NCI-H510A (cell line): ENCODE data around the gene CLEC7A.
A peak's percentile ranks its signal among the peaks of the same experiment; 100 is the strongest.

Experiments used
- DNase-seq: peaks from one replicate; lab custom pipeline; 2025; lab: John Stamatoyannopoulos, UW

Gene CLEC7A

DNA sequence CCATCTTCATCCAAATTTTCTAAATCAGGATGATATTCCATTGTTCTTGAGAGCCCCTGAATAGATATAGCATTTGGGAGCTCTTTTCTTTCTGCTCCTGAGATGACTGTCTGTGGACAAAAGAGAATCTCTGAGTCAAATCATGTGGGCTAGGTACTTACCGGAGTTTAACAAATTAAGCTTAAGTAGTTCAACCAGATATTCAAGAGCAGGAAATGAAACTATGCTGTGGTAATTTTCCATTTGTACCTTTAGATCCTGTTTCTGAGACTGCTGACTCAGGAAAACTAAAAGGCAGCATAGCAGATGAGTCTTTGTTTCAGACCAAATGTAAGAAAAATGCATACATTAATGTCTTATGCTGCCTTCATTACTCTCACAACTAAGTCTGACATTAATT is at the start of gene CLEC7A:
Gene CLEC7A (minus strand): TSS at position 158 of the 400 bp plus-strand sequence. CDS start 117 bp downstream, at position 41.
- DNase-seq = no peak

DNA sequence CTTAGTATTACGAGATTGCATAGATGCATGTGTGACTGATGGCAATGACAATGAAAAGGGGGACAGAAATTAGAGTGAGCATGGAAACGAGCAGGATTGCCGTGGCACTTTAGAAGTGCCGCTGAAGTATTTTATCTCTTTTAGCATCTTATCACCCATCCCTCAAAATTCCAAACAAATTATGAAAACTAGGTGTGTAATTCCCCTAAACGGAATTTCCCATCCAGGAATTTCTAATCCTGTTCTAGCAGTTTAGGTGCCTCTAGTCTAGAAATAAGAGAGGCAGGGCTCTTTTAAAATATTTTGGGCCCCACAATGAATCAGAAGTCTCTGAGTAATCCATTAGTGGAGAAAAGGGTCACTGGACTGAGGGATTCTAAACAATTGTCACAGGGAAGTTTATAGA is 49.8 kb upstream of the CLEC7A start:
- no peak for DNase-seq

DNA sequence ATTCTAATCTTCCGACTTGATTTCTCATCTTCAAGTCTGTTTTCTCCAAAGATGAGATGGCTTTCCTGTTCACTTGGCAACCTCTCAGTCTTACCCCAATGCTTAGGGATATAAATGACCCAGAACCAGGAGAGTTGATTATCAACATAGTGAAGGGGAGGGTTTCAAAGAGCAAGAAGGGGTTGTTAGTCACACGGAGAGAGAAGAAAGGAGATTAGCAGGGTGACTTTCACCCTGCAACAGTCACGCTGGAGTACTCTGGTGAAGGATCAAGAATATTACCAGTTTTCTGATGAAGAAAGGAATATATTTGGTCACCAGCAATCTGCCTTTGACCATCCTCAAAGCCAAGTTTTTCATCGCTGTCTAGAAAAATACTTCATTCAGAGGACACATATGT is 48.8 kb upstream of the CLEC7A start, which contains the start of gene TMEM52B:
Gene TMEM52B (plus strand): TSS at position 212 of the 400 bp plus-strand sequence. CDS start 543 bp downstream, outside the sequence.
- DNase-seq = no peak

DNA sequence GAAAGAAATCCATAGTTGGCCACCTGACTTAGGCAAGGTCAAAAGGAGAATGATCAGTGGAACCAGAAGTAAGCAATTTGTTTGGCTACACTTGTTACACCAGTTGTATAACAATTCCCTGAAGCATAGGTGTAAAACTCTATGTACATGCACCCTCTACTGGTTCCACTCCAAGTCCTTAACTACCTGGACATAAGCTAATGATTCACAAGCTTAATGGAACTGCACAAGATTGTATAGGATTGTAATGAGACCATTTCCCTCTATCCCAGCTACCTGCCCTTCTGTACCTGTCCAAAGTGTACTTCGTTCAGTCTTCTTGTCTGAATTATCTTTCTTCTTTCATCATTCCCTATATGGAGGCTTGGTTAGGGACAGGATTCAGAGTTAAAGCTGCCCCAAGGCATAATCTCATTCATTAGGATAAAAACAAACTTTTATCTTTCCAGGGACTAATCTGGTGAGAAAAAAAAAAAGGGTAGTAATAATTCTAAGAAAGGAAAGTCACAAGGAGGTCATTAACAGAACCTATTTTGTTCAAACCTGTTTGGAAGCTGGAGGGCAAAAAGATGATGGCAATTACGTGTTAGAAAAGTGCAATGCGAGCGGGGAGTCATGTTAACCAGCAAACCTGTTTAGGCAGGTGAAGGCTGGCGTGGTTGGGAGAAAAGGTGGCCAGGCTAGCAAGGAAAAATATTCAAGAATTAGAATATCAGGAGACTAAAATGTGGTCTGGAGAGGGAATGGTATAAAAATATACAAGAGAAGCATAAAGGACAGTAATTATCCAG is 46.0 kb upstream of the CLEC7A start:
- no peak for DNase-seq

DNA sequence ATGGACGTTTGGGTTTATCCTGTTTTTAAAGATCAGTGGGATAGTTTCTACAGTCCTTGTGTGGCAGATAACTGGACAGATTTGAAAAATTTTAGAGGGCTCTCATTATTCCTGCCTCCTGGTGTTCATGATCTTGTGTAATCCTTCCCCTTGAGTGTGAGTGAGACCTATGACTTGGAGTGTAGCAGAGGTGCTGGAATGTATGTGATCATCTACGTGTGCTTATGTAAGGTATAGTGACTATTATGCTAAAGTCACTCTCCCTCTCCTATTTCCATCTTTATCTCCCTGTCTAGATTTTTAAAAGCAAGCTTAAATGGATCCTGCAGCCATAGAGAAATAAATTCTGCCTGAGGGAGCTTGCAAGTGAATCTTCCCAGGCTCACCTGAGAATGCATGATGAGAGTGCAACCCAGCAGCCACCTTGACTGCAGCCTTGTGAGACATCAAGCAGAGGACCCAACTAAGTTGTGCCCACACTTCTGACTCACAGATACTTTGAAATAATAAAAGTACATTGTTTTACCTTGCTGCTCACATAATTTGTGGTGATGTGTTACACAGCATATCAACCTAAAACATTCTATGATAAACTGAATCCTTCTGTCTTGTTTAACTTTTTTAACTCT is 45.1 kb upstream of the CLEC7A start:
- DNase-seq = no peak

DNA sequence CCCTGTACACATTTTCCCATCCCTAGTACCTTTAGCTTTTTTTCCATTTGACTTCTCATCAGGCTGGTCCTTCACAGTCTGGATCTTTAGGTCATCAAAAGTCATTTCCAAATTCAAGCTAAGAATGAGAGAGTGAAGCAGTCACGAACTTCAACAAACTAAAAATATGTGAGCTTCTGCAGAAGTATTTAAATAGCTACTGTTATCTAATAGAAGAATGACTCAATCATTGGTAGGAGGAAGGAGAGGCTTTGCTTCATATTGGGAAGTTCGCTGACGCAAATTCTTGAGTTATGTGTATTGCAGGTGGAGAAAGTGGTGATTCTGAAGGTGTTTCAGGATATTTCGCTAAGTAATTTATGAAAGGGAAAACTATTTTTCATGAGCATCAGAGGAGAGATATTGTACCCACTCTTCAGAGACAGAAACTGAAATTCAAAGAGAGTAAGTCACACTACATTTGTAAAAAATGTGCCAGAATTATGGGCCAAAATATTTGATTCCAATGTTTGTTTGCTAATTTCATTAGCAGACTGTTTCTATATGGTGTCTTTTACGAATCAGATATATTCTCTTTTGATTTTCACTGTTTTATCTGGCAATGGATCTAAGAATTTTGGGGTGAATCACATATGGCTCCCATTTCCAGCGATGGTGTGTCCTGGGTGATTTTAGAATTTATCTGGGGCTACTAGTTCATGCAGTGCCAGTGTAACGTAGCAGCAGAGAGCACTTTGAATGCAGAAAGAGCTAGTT is 42.2 kb upstream of the CLEC7A start, which contains the start of gene OLR1:
Gene OLR1 (minus strand): TSS at position 160 of the 756 bp plus-strand sequence. CDS start 55 bp downstream, at position 105.
- no peak for DNase-seq

DNA sequence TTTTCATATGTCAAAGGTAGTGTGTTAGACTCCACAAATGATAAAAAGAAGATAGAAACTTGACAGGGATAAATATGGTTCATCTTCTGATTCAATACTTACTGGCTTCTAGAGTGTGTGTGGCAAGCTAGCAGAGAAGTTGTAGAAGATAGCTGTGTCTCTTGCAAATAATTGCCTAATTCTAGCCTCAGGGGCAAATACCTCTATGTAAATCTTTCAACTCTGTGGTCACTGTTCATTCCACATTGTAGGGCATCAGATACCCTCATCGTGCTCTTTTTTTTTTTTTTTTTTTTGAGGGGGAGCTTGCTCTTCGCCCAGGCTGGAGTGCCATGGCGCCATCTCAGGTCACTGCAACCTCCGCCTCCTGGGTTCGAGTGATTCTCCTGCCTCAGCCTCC is 40.2 kb upstream of the CLEC7A start:
- DNase-seq = no peak

DNA sequence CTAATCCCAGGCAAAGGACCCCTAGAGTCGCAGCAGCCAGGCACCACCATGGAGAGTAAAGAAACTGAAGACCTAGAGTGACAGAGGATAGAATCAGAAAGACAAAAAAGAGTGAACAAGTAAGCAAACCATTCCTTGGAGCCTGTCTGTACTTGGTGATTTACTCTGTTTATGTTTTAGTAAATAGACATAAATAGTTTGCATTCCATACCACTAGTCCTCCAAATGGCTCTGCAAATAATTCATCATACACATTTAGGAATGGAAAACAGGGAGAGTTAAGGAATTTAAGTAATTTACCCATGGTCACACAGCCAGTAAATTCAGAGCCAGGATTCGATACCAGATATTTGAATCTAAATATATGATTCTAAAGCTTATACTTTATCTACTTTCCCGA is 39.1 kb upstream of the CLEC7A start:
- DNase-seq = no peak

DNA sequence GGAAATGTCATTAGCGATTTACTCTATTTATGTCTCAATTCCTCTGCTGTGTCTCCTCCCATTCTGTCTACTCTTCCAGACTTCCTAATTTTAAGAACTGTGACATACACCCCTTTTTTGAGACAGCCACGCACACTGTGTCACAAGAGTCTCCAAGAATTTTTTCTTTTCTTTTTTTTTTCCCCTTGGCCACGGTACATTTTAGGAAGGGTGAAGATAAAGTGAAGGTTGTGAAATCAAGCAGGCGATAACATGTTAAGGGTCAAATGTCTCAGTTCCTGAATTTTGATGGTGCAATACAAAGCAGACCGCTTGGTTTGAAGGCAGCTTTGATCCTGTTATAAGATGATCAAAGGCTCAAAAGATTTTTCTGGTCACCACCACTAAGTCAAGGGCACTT is 37.6 kb upstream of the CLEC7A start:
- no peak for DNase-seq

DNA sequence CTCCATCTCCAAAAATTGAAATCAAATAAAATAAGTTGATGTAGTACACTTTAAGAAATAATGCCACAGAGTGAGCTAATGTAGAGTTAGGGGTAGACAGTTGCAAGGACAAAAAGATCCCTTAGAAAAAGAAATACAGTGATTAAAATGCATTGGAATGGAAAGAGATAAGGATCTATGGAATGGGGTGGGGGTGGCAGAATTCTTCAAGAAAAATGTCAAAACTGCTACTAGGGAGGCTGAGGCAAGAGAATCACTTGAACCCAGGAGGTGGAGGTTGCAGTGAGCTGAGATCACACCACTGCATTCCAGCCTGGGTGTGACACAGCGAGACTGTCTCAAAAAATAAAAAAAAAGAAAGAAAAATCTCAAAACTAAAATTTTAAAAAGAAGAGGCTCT is 35.4 kb upstream of the CLEC7A start:
- no peak for DNase-seq

DNA sequence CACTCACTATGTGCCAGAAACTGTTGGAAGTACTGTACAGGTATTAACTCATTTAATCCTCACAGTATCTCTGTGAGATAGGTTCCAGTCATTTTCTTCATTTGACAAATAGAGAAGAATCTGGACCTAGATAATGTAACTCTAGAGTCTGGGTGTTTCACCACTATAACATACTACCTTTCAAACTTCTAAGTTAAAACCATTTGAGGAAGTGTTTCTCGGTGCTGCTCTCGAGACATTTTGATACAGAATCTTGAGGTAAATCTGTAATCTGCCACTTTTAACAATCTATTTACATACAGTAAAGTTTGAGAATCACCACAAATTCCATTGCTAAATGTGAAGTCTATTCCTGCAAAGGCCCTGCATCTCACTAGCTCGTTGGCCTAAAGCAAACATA is 33.1 kb upstream of the CLEC7A start:
- DNase-seq = no peak

DNA sequence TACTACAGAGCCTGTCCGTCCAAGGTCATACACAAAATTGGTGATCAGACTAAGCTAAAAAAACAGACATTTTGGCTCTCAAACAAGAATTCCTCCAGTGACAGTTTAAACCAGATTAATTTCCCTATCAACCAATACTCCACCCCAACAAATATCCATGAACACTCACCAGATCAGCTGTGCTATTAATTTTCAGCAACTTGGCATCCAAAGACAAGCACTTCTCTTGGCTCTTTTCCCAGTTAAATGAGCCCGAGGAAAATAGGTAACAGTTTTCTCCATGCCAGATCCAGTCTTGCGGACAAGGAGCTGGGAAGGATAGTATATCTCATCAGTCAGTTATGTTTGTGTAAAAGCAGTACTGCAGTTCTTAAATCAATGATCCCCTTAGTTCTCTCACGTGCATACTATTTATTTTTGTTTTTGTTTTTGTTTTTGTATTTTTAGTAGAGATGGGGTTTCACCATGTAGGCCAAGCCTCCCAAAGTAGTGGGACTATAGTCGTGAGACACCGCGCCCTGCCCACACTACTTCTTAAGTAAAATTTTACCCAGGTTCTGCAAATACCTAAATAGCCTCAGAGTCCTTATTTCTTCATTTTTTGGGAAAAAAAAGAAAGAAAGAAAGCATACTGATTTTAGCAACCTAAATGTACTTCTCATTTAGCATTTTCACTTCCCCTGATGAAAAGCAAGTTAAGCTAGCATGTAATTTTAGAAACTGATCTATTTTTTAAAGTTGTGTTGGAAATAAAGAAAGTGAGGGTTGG is 30.8 kb upstream of the CLEC7A start:
- no peak for DNase-seq

DNA sequence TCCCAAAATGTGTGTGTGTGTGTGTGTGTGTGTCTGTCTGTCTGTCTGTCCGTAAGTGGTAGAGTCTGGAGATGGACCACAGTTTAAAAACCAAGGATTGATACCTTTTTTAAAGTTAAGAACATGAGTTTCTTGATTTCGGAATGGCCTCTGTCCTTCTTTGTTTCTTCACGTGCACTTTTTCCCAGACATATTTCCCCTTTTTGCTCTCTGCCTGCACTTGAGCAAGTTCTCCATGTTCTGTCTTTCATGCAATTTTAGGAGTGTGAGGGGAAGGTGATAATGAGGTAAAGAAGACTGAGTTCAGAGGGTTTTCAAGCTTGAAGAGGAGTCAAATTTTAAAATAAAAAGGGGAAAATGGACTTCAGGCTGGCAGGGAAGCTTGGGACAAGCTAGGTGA is 29.3 kb upstream of the CLEC7A start:
- no peak for DNase-seq

DNA sequence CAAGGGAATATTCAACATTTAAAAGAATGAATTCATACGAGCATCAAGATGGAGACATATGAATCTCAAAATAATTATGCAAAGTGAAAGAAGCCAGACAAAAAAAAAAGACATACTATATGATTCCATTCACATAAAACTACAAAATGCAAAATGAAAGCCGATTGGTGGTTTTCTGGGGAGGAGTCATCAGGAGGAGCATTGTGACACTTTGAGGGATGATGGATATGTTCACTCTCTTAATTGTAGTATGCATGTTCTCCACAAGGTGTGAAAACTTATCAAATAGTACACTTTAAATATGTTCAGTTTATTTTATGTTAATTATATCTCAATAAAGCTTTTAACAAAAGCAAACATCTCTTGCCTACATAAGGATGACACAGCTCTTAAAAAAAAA is 28.4 kb upstream of the CLEC7A start:
- no peak for DNase-seq

DNA sequence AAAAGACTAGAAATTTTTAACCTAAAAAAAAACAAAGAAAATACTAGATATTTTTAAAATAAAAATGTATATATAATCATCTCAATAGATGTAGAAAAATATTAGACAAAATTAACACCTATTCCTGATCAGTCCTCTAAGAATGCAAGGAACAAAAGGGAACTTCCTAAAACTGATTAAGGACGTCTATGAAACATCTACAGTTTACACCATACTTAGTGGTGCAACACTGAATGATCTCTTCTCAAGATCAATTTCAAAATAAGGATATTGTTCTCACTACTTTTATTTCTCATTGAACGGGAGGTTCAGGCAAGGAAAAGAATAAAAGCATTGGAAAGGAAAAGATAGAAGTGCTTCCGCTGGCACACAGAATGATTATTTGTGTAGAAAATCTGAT is 26.0 kb upstream of the CLEC7A start:
- no peak for DNase-seq

DNA sequence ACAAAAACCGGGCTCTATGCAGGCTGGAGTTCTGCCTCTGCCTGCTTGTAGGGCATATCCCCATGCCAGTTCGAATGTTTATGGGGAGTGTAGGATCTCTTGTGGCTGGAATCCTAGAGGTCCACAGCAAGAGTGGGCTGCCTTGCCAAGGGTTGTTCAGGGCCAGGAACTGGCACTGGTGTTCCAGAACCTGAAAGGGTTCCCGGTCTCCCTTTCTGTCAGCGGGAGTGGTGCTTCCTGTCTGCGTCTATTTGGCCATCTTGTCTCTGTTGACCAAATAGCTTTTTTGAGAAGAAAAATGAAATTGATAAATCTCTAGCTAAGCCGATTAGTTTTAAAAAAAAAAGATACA is 24.1 kb upstream of the CLEC7A start:
- no peak for DNase-seq

DNA sequence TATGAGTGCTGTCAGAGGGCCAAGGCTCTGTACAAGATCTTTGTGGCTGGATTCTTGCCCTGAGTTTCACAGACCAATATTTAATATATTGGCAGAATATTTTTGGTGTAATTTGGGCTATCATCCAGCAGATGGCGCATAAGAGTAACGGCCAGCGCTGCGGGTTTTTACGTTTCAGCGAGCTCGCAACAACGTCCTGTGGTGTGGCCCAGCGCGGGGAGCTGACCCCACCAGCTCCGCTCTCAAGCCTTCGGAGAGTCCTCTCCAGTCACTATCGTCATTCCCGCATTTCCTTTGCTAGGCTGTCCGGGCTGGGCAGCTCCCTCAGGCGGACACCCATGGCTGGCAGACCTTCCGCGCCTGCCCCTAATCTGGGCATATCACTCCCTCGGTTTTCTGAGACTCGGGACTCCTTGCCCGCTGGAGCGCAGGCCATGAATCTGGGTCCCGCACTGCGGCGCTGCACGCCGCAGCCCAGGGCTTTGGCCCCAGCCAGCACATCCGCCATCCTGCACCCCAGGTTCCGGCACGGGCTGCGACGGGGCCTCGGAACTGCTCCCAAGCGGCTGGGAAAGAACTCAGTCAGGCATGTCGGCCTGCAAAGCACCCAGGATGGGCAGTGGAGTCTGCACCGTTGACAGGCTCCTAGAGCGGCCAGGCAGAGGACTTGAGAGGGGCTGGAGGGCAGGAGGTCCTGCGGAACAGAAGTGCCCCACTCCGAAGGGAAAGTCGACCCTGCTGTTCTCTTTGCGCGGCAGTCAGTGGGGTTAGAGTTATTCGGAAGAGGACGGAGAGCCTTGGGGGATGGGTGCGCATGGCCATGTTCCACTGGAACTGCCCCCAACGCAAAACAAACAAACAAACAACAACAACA is 23.5 kb upstream of the CLEC7A start:
- DNase-seq = peak; percentile 24

DNA sequence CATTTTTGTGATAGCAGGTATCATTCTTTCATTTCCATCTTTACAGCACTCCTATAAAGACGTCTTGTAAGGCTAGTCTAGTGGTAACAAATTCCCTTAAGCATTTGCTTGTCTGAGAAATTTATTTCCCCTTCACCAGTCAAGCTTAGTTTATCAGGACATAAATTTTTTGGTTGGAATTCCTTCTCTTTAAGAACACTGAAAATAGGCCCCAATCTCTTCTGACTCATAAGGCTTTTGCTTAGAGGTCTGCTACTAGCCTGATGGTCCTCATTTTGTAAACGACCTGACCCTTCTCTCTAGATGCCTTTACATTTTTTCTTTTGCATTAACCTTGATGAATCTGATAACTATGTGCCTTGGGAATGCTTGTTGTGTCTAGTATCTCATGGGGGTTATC is 21.6 kb upstream of the CLEC7A start:
- DNase-seq = no peak

DNA sequence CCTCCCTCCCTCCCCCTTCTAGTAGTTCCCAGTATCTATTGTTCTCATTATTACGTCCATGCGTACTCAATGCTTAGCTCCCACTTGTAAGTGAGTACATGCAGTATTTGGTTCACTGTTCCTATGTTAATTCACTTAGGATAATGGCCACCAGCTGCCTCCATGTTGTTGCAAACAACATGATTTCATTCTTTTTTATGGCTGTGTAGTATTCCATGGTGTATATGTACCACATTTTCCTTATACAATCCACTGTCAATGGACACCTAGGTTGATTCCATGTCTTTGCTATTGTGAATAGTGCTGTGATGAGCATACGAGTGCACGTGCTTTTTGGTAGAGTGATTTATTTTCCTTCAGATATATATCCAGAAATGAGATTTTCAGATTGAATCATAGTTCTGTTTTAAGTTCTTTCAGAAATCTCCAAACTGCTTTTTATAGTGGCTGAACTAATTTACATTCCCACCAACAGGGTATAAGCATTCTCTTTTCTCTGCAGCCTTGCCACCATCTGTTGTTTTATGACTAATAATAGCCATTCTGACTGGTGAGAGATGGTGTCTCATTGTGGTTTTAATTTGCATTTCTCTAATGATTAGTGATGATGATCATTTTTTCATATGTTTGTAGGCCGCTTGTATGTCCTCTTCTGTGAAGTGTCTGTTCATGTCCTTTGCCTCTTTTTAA is 17.9 kb upstream of the CLEC7A start:
- no peak for DNase-seq

DNA sequence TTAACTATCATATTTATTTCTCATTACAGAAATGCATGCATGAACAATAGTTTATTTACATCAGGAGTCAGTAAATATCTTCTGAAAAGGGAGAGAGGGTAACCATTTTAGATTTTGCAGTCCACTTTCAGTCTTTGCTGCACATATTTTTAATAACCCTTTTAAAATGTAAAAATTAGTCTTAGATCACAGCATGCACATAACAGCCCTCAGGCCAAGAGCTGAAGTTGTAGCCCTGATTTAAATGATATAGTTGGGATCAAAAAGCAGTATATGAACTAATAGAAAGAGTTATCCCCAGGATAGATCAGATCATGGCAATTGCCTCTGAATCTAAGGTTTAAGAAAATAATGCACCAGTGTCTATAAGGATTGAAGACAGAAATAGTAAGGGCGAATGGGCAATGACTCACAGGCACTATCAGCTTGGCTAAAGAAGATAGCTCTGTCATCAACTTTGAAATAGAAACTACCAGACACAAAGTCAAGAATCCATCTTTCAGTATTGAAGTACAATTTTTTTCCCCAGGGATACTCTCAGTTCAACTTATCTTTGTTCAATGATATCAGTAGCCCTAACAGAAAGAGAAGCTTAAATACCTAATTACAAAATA is 13.1 kb upstream of the CLEC7A start:
- DNase-seq = no peak
